Measurements from ENCODE around the gene TWIST1.

DNA sequence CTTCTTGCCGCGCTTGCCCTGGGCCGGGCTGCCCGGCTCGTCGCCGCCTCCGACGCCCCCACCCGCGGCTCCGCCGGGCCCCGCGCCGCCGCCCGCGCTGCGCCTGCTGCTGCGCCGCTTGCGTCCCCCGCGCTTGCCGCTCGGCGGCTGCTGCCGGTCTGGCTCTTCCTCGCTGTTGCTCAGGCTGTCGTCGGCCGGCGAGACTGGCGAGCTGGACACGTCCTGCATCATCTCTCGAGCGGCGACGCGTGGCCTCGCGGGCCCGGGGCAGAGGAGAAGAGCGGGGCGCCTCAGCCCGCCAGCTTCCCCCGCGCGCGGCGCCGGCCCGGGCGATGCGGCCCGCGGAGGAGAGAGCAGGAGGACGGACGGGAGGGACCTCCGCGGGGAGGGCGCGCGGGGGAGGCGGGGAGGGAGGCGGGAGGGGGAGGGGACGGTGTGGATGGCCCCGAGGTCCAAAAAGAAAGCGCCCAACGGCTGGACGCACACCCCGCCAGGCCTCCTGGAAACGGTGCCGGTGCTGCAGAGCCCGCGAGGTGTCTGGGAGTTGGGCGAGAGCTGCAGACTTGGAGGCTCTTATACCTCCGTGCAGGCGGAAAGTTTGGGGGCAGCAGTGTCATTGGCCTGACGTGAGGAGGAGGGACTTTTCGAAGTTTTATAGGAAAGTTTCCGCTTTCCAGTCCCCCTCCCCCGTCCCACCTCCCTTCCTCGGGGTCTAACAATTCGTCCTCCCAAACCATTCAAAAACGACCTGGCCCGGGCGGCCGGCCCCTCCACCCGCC is at the start of gene TWIST1:
- TF ChIP-seq CTCF (IDR thresholded peaks at IDR 0.05) (peak in 1 of 4 experiments; percentile 19), EP300 (IDR thresholded peaks at IDR 0.05) (no peak), POLR2A (IDR thresholded peaks at IDR 0.05) (no peak), POLR2AphosphoS5 (IDR thresholded peaks at IDR 0.05) (peak; percentile 43)

All from gastroesophageal sphincter (tissue), 3 donors.